ENCODE results near the gene CHPF2. TPM values are rescaled to one million over a fixed set of nuclear protein-coding genes. Genes with fewer than 3 reads are reported as not detected.

The CHPF2 gene
- total and polyA plus RNA-seq, 3 donors from 2014 or later = 22.6 to 70.5 (median 66.5) TPM

- DNase-seq = no peak
- no peak overlapping the region for H3K4me3 ChIP-seq
- no peak overlapping the region for H3K27ac ChIP-seq
- no peaks in the 10 kb centered on the region for H3K9me3 ChIP-seq
- WGBS, 2 donors = 89 to 98% methylated on average over 4 of the region's 4 CpGs
- no peaks in the 10 kb centered on the region for H3K27me3 ChIP-seq
- no peaks in the 10 kb centered on the region for H3K4me1 ChIP-seq
- H3K36me3 ChIP-seq (ENCODE audit: low read depth, missing control alignments) = no peaks in the 10 kb centered on the region
- TF ChIP-seq POLR2A (IDR thresholded peaks at IDR 0.05) (no peak), CTCF (IDR thresholded peaks at IDR 0.05) (no peak)
- intact Hi-C loops (cut with DNase I; ENCODE audit: low total_unique reads) = no loop called here
These were observed 30.5 kb upstream of the CHPF2 start for GRCh38 chr7:151201751-151202150.

- TF ChIP-seq CTCF (IDR thresholded peaks at IDR 0.05) = no peak
- TF ChIP-seq POLR2A (IDR thresholded peaks at IDR 0.05) = no peak
- no peaks in the 10 kb centered on the region for H3K27me3 ChIP-seq
- no peaks in the 10 kb centered on the region for H3K4me1 ChIP-seq
- H3K27ac ChIP-seq = no peak overlapping the region
- no peak for DNase-seq
- H3K9me3 ChIP-seq = no peaks in the 10 kb centered on the region
- H3K4me3 ChIP-seq = no peak overlapping the region
- intact Hi-C loops (cut with DNase I; ENCODE audit: low total_unique reads) = no loop called here
- no peaks in the 10 kb centered on the region for H3K36me3 ChIP-seq (ENCODE audit: low read depth, missing control alignments)
- 93 to 99% methylated on average over 9 of the region's 9 CpGs for WGBS, 2 donors
These were observed 29.4 kb upstream of the CHPF2 start for GRCh38 chr7:151202836-151203235.

GRCh38 chr7:151204383-151205032, 27.8 kb upstream of the CHPF2 start:
- WGBS, 2 donors = 61 to 66% methylated on average over 25 to 37 of the region's 48 CpGs
- TF ChIP-seq CTCF (IDR thresholded peaks at IDR 0.05) (peak in 1 of 3 experiments; percentile 15), POLR2A (IDR thresholded peaks at IDR 0.05) (no peak)

GRCh38 chr7:151205730-151206129, 26.6 kb upstream of the CHPF2 start:
- Histone ChIP-seq H3K36me3 (ENCODE audit: low read depth, missing control alignments) (no peaks in the 10 kb centered on the region), H3K9me3 (no peaks in the 10 kb centered on the region), H3K4me3 (no peak overlapping the region), H3K27me3 (no peaks in the 10 kb centered on the region), H3K27ac (no peak overlapping the region), H3K4me1 (no peaks in the 10 kb centered on the region)
- DNase-seq = no peak
- intact Hi-C loops (cut with DNase I; ENCODE audit: low total_unique reads) = no loop called here
- TF ChIP-seq POLR2A (IDR thresholded peaks at IDR 0.05) (no peak), CTCF (IDR thresholded peaks at IDR 0.05) (no peak)
- 76 to 80% methylated on average over 6 of the region's 6 CpGs for WGBS, 2 donors

More at GRCh38 chr7:151204383-151205032, 27.8 kb upstream of the CHPF2 start:
- intact Hi-C loops (cut with DNase I; ENCODE audit: low total_unique reads) = no loop called here
- Histone ChIP-seq H3K4me1 (no peaks in the 10 kb centered on the region), H3K9me3 (no peaks in the 10 kb centered on the region), H3K27me3 (no peaks in the 10 kb centered on the region), H3K4me3 (peak overlapping the region in 1 of 2 donors; percentile 36), H3K36me3 (ENCODE audit: low read depth, missing control alignments) (no peaks in the 10 kb centered on the region), H3K27ac (no peak overlapping the region)
- peak; percentile 34 for DNase-seq

GRCh38 chr7:151206914-151207313, 25.4 kb upstream of the CHPF2 start:
- DNase-seq = no peak
- Histone ChIP-seq H3K27me3 (no peaks in the 10 kb centered on the region), H3K9me3 (no peaks in the 10 kb centered on the region), H3K27ac (no peak overlapping the region), H3K4me1 (no peaks in the 10 kb centered on the region), H3K4me3 (no peak overlapping the region), H3K36me3 (ENCODE audit: low read depth, missing control alignments) (no peaks in the 10 kb centered on the region)
- no peak for TF ChIP-seq POLR2A (IDR thresholded peaks at IDR 0.05)
- 59 to 69% methylated on average over 9 of the region's 9 CpGs for WGBS, 2 donors
- intact Hi-C loops (cut with DNase I; ENCODE audit: low total_unique reads) = no loop called here

Measured in testis (tissue), 3 donors.